ENCODE measurements around the gene OR10G2. TPM values are rescaled to one million over a fixed set of nuclear protein-coding genes. Genes with fewer than 3 reads are reported as not detected.

The OR10G2 gene, protein sequence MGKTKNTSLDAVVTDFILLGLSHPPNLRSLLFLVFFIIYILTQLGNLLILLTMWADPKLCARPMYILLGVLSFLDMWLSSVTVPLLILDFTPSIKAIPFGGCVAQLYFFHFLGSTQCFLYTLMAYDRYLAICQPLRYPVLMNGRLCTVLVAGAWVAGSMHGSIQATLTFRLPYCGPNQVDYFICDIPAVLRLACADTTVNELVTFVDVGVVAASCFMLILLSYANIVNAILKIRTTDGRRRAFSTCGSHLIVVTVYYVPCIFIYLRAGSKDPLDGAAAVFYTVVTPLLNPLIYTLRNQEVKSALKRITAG
- total RNA-seq = not detected in 2 replicates

GRCh38 chr14:21634840-21635239 lies at the start of gene OR10G2:
Gene OR10G2 (minus strand): TSS chr14:21634940. CDS start chr14:21634842, 98 bp downstream.

GRCh38 chr14:21673718-21674117 lies 39.0 kb upstream of the OR10G2 start, which contains the start of gene OR4E1:
Gene OR4E1 (minus strand): TSS chr14:21673818. CDS start chr14:21670935, 2,883 bp downstream.

DNA sequence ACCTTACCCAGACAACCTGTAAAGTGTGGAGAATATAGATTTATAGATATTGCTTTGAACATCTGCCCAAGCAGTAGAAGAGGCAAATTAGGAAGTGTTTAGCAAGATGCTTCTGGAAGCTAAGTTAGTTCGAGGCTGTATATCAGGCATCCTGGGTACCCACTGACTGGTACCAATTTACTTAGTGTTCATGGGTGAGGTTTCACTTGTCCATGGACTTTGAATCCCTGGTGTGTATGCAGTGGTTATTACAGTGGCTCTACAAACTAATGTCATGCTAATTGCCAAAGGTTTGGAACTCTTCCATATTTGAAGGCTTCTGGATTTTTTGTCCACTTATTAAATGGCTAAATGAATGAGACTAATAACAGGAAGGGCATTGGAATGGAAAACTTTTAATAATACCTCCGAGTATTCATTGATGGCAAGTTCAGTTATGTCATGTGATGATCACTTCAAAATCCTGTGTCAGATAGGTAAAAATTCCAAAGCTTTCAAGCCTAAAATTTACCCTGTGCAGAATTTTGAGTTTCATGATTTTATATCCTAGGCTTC lies 18.7 kb upstream of the OR10G2 start, which contains the start of gene OR4E2:
OR4E2 (plus strand) TSS at position 505 of the 555 bp plus-strand sequence. CDS start 11,248 bp downstream, outside the sequence.

Other genes with a start within 250 kb of the OR10G2 start
- gene CHD8, start 178.8 kb downstream of the OR10G2 start, total RNA-seq = 73.8 and 78.4 TPM in 2 replicates
- 17.6 and 17.7 TPM in 2 replicates for gene RAB2B, start 158.0 kb downstream of the OR10G2 start, total RNA-seq
- 37.1 and 39.7 TPM in 2 replicates for gene TOX4, start 157.7 kb downstream of the OR10G2 start, total RNA-seq
- gene METTL3, start 123.6 kb downstream of the OR10G2 start, total RNA-seq = 40.8 and 54.4 TPM in 2 replicates
- 0.65 and 2.4 TPM in 2 replicates for gene SALL2, start 108.6 kb downstream of the OR10G2 start, total RNA-seq
- gene OR10G3, start 54.9 kb downstream of the OR10G2 start, total RNA-seq = not detected in 2 replicates
- not detected in 2 replicates for gene OR4E2, start 18.9 kb upstream of the OR10G2 start, total RNA-seq
- gene OR4E1, start 38.9 kb upstream of the OR10G2 start, total RNA-seq = not detected in 2 replicates